GM23248 (cell line): ENCODE results near the gene IRAG1.

Experiments
- EZH2 ChIP-seq: fragments of 200-600 bp; sonication (generic); IDR thresholded peaks from 2 replicates; pipeline ENCODE4 v1.6.1; 2018; ENCODE audit warnings: antibody characterized with exemption, mild to moderate bottlenecking; ENCODE audit not compliant: insufficient read depth, poor library complexity, severe bottlenecking
- EZH2phosphoT487 ChIP-seq: fragments of 200-600 bp; sonication (generic); IDR thresholded peaks from 2 replicates; pipeline ENCODE4 v1.6.1; 2018; ENCODE audit warnings: antibody characterized with exemption, moderate library complexity, mild to moderate bottlenecking, low read depth; ENCODE audit not compliant: insufficient read depth

DNA sequence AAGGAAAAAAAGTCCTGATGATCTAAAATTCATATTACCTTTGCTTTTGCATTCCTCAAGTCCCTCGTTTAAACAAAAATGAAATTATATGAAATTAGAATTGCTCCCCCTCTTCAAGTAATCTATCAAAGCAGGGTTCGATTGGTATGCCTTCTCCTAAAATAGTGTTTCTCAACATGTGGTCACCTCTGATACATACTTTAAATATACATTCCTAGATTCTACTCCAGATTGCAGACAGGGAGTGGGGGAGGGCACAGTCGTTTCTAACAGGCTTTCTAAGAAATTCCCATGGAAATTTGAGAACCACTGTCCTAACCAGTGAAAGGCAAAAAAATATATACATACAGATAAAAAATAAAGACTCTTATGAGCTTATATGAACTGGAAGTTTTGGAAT is 22.6 kb upstream of the IRAG1 start:
- TF ChIP-seq EZH2, result no peak
- TF ChIP-seq EZH2phosphoT487, result no peak
